Measurements from ENCODE around the gene NETO1. TPM values are rescaled to one million over a fixed set of nuclear protein-coding genes. Genes with fewer than 3 reads are reported as not detected.

Gene NETO1
- total and polyA plus RNA-seq, 2 of the 13 experiments (the other 11 are each of a cell fraction or from before 2014, with no cell fraction given) = not detected

- Histone ChIP-seq H3K27ac (ENCODE audit: extremely low read length, insufficient read depth, low read length) (no peak overlapping the region), H3K4me2 (ENCODE audit: low read depth, low read length) (no peak overlapping the region), H3K36me3 (replicated peaks in 1 of 2; ENCODE audit: control insufficient read depth in 1 of 2, insufficient read depth in 2 of 2, low read length in 2 of 2) (no peaks in the 10 kb centered on the region), H3K9me3 (ENCODE audit: low read length) (no peaks in the 10 kb centered on the region), H3K79me2 (ENCODE audit: insufficient read depth, low read length) (no peaks in the 10 kb centered on the region), H4K20me1 (ENCODE audit: insufficient read depth, low read length) (no peaks in the 10 kb centered on the region), H3K4me3 (replicated peaks in 1 of 3; ENCODE audit: insufficient read depth in 1 of 3, low read depth in 2 of 3, low read length in 3 of 3) (no peak overlapping the region), H3K27me3 (ENCODE audit: control insufficient read depth in 1 of 2, insufficient read depth in 2 of 2, low read length in 2 of 2) (no peaks in the 10 kb centered on the region), H2AFZ (ENCODE audit: low read length) (no peak overlapping the region), H3K4me1 (ENCODE audit: insufficient read depth, low read length) (no peaks in the 10 kb centered on the region), H3K9ac (ENCODE audit: insufficient read depth, low read depth, low read length) (no peak overlapping the region)
- intact Hi-C loops (cut with micrococcal nuclease; ENCODE audit: unreplicated experiment) (no loop called here), in situ Hi-C loops (cut with HindIII; ENCODE audit: extremely low pct_ligation_motif_present, low pct_unique_long_range_greater_than_20kb) (no loop called here)
- DNase-seq (ENCODE audit: low spot score) (no peak), ATAC-seq (no peak), FAIRE-seq (no peak)
- WGBS (ENCODE audit: low lambda C conversion rate) = 3% methylated on average over 3 of the region's 3 CpGs
- CTCF ChIA-PET (ENCODE audit: low intra/inter-chr PET ratio, low total read pairs) = no interaction called here
- BruUV-seq (replicated peaks) = no TSS peak
- POLR2A ChIA-PET = no interaction called here
- TF ChIP-seq RBFOX2 (IDR thresholded peaks at IDR 0.05; ENCODE audit: low read depth, low read length) (no peak), DNMT1 (CRISPR knock-in tag; IDR thresholded peaks at IDR 0.05) (no peak), ZNF138 (CRISPR knock-in tag; IDR thresholded peaks at IDR 0.05; ENCODE audit: low read depth) (no peak), NFIB (CRISPR knock-in tag; IDR thresholded peaks at IDR 0.05; ENCODE audit: borderline replicate concordance) (no peak), CBX5 (CRISPR knock-in tag; IDR thresholded peaks at IDR 0.05; ENCODE audit: borderline replicate concordance) (no peak), KDM6A (CRISPR knock-in tag; IDR thresholded peaks at IDR 0.05; ENCODE audit: low read depth) (no peak), CENPT (CRISPR knock-in tag; IDR thresholded peaks at IDR 0.05; ENCODE audit: low read depth) (no peak), ZNF558 (CRISPR knock-in tag; IDR thresholded peaks at IDR 0.05; ENCODE audit: borderline replicate concordance) (no peak), JARID2 (CRISPR knock-in tag; IDR thresholded peaks at IDR 0.05; ENCODE audit: insufficient replicate concordance) (no peak), ZFP37 (CRISPR knock-in tag; IDR thresholded peaks at IDR 0.05; ENCODE audit: borderline replicate concordance) (no peak), MBNL3 (CRISPR knock-in tag; conservative IDR thresholded peaks at IDR 0.05) (no peak), FOXP1 (IDR thresholded peaks at IDR 0.05) (no peak), FOXP1 (CRISPR knock-in tag; IDR thresholded peaks at IDR 0.05) (no peak), ZNF510 (CRISPR knock-in tag; IDR thresholded peaks at IDR 0.05; ENCODE audit: low read depth) (no peak), ZNF282 (IDR thresholded peaks at IDR 0.05; ENCODE audit: partially characterized antibody) (no peak), ZNF547 (CRISPR knock-in tag; IDR thresholded peaks at IDR 0.05) (no peak)
- TF ChIP-seq, protein P1, sequence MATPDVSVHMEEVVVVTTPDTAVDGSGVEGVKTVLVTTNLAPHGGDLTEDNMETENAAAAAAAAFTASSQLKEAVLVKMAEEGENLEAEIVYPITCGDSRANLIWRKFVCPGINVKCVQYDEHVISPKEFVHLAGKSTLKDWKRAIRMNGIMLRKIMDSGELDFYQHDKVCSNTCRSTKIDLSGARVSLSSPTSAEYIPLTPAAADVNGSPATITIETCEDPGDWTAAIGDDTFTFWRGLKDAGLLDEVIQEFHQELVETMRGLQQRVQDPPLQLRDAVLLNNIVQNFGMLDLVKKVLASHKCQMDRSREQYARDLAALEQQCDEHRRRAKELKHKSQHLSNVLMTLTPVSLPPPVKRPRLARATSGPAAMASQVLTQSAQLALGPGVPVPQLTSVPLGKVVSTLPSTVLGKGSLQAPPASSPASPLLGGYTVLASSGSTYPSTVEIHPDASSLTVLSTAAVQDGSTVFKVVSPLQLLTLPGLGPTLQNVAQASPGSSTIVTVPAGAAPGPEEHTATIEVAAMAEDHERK (CRISPR knock-in tag; IDR thresholded peaks at IDR 0.05; ENCODE audit: low read depth) = no peak
- TF ChIP-seq, protein P2, sequence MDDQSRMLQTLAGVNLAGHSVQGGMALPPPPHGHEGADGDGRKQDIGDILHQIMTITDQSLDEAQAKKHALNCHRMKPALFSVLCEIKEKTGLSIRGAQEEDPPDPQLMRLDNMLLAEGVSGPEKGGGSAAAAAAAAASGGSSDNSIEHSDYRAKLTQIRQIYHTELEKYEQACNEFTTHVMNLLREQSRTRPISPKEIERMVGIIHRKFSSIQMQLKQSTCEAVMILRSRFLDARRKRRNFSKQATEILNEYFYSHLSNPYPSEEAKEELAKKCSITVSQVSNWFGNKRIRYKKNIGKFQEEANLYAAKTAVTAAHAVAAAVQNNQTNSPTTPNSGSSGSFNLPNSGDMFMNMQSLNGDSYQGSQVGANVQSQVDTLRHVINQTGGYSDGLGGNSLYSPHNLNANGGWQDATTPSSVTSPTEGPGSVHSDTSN (CRISPR knock-in tag; IDR thresholded peaks at IDR 0.05; ENCODE audit: borderline replicate concordance) = no peak
- TF ChIP-seq, protein P3, sequence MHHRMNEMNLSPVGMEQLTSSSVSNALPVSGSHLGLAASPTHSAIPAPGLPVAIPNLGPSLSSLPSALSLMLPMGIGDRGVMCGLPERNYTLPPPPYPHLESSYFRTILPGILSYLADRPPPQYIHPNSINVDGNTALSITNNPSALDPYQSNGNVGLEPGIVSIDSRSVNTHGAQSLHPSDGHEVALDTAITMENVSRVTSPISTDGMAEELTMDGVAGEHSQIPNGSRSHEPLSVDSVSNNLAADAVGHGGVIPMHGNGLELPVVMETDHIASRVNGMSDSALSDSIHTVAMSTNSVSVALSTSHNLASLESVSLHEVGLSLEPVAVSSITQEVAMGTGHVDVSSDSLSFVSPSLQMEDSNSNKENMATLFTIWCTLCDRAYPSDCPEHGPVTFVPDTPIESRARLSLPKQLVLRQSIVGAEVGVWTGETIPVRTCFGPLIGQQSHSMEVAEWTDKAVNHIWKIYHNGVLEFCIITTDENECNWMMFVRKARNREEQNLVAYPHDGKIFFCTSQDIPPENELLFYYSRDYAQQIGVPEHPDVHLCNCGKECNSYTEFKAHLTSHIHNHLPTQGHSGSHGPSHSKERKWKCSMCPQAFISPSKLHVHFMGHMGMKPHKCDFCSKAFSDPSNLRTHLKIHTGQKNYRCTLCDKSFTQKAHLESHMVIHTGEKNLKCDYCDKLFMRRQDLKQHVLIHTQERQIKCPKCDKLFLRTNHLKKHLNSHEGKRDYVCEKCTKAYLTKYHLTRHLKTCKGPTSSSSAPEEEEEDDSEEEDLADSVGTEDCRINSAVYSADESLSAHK (CRISPR knock-in tag; IDR thresholded peaks at IDR 0.05; ENCODE audit: borderline replicate concordance) = no peak
Observed at GRCh38 chr18:72834731-72835130, 33.1 kb downstream of the NETO1 start.

Measured in HepG2 (cell line).